ENCODE measurements around the gene KIAA1217.
"Not testable (repeated sequence)": the region's sequence is repeated elsewhere in the genome, so short reads cannot be mapped to it uniquely, and the experiment has no call there.

KIAA1217 gene

DNA sequence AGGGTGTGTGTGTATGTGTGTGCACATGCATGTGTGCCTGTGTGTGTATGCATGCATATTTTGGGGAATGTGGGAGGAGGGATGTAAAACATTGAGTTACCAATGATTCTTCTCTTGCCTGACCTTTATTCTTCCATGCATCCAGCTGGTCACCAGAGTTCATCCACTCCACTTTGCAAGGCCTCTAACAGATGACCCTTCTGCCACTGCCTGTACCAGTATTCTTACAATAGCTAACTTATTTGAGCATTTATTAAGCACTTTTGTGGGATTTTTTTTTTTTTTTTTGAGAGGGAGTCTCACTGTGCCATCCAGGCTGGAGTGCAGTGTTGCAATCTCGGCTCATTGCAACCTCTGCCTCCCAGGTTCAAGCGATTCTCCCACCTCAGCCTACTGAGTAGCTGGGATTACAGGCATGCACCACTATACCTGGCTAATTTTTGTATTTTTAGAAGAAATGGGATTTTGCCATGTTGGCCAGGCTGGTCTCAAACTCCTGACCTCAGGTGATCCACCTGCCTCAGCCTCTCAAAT, 233.8 kb downstream of the KIAA1217 start:
- DNase-seq (ENCODE audit: low spot score): not testable (repeated sequence)

DNA sequence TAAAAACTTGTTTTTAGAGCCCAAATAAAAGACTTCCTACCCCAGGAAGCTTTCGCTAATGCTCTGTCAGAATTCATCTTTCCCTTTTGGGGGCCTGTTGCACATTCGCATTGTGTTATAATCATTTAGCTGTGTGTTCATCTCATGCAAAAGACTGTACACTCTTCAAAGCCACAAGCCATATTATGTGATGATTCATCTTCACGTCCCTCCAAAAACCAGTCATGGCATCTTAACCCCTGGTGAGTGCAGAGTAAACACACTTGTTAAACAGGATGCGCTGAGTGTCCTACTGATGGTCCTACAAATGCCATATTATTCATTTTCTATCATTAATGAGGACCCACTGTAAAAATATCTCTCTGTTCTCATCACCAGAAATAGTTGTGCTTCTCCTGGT, 235.4 kb downstream of the KIAA1217 start:
- peak; percentile 72 for DNase-seq (ENCODE audit: low spot score)

GRCh38 chr10:24445958-24446357, 237.0 kb downstream of the KIAA1217 start:
- DNase-seq (ENCODE audit: low spot score): not testable (repeated sequence)

DNA sequence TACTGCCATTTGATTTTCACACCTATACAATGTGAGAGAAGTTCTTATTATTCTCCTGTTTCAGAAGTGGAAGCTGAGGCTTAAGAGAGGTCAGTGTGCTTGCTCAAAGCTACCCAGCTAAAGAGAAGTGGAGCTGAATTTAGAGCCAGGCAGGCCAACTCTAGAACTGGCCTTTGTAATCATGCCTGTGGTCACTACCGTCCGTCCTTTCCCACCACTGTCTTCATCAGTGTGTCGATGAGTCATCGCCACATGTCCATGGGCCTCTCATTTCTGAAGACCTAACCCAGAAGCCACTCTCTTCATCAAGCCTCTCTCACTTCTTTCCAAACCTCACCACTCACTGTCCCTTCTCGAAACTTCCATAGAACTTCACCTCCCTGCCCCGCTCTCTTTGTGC, 237.8 kb downstream of the KIAA1217 start:
- DNase-seq (ENCODE audit: low spot score): peak; percentile 84

DNA sequence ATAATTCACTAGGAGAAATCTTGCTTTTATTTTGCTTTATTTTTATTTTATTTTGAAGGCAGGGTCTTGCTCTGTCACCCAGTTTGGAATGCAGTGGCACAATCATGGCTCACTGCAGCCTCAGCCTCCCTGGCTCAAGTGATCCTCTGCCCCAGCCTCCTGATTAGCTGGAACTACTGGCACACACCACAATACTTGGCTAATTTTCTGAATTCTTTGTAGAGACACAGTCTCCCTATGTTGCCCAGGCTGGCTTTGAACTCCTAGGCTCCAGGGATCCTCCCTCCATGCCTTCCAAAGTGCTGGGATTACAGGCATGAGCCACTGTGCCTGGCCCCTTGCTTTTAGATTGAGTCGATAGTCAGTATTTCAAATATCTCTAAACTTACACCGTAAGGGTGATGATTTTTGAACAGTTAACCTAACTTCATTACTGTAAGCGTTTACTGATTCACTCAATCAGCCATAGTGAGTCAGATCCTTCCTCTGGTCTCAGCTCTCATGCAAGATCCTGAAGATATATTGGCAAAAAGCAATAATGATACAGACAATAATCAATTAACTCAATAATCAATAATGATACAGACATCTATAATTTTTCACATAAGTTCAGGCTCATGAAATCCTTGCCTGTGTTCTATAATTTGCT, 239.5 kb downstream of the KIAA1217 start:
- DNase-seq (ENCODE audit: low spot score): no peak

DNA sequence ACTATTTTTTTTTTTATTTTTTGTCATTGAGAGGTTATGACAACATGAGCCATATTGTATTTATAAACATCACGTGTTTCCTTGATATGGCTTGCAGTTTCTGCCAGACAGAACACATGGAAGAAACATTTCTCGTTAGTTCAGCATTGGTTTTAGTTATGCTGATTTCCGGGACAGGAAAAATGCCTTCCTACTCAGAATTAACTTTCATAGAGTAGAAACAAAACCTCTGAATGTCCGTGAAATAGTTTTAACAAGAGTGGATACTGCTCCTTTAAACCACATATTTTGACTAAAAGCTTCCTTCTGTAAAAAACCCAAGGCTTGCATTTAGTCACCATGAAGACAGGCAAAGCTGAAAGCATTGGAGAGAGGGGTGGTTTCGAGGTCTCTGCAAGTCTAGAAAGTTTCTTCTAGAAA, 240.4 kb downstream of the KIAA1217 start:
- DNase-seq (ENCODE audit: low spot score): no peak

DNA sequence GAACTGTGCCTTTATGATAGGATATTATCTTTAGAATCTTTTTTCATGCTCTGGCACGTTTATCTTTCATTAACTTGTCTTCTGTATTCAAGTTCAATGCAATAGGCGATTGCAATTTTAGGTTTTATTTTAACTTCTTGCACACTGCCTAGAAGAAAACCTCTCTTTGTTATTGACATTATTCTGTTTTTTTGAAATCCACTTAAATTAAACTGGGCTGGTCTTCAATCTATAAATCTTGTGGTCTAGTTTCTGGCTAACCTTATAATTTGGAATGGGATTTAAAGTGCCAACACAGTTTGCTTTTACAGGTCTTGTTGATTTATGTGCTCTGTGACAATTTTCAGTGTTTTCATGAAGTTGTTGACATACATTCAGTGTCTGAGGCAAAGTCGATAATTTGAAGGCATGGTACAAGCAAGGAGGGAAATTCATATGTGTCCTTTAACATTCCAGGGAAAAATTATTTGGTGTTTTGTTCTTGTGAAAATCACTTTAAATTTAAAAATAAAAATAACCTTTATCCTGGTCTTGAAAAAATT, 240.9 kb downstream of the KIAA1217 start:
- DNase-seq (ENCODE audit: low spot score): no peak

DNA sequence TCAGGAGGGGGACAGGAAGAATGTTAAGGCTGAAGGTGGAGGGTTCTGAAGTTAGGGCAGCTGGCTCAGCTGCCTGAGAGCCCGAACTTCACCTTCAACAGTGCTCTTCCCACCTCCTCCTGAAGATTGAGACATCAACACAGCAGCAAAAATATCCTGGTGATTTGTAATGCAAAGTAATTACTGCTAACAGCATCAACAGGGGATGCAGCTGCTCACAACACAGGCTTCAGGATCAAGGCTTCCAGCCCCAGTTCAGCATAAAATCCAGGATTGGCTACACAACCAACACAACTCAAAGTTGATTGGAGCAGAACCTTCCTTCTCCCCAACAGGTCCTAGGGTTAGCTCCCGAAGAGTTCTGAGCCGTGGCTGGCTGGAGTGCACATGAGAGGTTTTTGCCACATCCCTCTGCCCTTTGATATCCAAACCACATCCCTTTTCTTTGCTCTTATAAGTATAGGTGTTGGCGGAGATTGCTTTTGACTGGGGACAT, 242.4 kb downstream of the KIAA1217 start:
- no peak for DNase-seq (ENCODE audit: low spot score)

GRCh38 chr10:24452030-24452429, 243.1 kb downstream of the KIAA1217 start:
- DNase-seq (ENCODE audit: low spot score): no peak

DNA sequence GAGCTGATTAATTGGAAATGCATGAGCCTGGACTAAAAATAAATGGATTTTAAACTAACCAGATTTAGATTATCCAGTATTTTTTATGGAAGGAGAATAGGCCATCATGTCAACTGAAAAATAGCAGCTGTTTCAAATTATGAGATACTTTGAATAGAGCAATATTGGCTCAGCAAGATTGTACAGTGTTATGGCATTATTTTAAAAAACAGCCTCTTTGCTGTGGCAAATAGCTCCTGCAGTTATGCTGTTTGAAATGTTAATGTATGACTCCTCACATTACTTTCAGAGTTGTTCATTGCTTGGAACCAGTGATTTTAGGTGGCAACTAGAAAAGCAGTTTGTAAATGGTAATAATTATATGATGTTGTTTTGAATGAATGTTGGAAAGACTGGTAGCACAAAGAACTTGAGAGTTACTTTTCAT, 244.5 kb downstream of the KIAA1217 start:
- DNase-seq (ENCODE audit: low spot score): peak; percentile 53

GRCh38 chr10:24453973-24454372, 245.0 kb downstream of the KIAA1217 start:
- no peak for DNase-seq (ENCODE audit: low spot score)

GRCh38 chr10:24455447-24455846, 246.5 kb downstream of the KIAA1217 start:
- no peak for DNase-seq (ENCODE audit: low spot score)

GRCh38 chr10:24456322-24456721, 247.4 kb downstream of the KIAA1217 start:
- DNase-seq (ENCODE audit: low spot score): peak; percentile 86

DNA sequence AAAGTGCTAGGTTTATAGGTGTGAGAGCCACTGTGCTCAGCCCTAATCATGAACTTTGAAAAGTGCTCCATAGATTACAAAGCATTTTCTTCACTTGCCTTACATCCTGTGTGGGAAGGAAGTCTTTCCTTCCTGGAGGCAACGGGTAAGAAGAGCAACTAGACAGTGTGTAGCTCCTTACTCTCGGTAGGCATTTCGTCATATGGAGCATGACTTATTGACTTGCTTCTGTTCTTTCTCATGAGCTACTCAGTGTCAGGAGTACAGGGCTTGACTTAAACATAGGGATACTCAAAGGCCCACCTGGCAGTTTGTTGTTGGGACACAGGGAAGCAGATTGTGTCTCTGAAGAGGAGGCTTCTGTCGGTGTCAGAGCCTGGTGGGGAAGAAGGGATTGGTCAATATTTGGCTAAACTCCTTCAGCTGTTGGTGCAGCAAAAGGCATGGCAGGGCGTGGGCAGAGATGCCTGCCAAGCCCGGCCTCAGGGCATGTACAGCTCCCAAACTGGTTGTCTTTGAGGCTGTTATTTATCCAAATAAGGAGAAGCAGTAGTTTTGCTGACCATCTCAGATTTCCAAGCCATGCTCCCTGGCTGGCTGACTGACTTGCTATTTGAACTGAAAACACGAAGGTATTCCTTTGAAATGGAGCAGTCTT, 248.9 kb downstream of the KIAA1217 start:
- DNase-seq (ENCODE audit: low spot score): peak; percentile 24

DNA sequence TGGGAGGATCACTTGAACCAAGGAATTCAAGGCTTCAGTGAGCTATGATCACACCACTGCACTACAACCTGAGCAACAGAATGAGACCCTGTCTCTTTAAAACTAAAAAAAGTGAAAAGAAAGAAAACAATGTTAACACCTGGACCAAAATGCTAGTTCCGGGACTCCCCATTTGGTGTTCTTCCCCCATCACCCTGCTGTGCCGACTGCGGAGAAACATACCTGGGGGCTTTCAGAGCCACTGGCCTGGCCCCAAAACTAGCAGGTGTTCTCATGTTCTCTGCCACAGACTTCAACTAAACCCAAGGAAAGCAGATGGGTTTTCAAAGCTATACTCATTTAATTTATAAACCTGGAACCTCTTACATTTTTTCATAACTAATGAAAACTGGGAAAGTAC, 250.9 kb downstream of the KIAA1217 start:
- DNase-seq (ENCODE audit: low spot score): no peak

DNA sequence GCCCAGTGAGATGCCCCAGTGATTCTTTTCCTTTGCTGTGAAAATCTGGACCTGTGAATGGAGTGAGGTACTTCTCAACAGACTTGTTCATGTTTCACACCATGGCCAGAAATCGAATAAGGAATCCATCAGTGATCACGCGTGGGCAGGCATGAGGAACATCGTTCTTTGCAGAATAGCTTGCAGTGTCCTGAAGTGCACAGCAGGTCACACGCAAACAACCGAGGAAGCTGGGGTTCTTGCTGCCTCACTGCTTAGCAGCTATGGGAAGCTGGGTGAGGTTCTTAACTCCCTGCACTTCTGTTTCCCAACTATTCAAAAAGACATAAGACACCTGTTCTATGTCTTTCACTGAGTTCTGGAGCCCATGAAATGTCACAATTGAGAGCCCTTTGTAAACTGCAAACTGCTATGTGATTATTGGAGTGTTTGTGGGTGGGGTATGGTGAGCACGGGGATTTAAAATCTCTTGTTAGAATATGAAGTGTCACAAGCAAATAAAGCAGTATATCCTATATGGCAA, 253.4 kb downstream of the KIAA1217 start:
- no peak for DNase-seq (ENCODE audit: low spot score)

GRCh38 chr10:24462889-24463552, 254.1 kb downstream of the KIAA1217 start:
- DNase-seq (ENCODE audit: low spot score): no peak

DNA sequence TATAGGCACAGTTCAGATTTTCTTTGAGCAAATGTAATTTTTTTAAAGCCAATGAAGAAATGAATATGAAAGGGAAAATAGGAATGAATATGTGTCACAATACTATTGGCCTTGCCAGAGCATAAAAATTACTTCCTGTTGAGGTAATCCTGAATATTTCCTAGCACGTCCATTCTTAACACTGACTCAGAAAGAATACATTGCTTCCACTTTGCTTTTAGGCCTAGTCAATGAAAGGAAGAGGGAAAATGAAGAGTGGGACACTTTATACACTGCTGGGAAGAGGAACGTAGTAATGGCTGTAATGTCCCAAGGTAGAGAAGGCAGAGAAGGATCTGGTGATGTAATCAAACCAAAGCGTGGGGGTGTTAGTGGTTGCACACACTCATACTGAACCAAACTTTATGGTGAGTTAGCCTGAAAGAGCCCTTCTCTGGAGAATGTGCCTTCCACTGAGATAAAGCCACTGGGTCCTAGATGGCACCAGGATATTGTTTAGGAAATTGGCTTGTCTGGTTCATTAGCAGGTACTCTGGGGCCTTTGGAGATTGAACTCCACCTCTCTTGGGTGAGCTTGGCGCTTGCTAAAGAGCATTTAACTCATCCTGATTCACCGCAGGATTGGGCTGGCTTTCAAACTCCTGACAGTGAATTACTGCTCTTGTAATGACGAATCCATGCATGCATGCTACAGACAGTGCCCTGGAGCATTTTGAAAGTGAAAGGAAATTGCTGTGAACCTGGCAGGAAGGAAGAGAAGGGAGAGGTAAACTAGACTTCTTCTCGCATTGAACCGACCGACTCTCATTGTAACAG, 254.9 kb downstream of the KIAA1217 start:
- peak; percentile 69 for DNase-seq (ENCODE audit: low spot score)

DNA sequence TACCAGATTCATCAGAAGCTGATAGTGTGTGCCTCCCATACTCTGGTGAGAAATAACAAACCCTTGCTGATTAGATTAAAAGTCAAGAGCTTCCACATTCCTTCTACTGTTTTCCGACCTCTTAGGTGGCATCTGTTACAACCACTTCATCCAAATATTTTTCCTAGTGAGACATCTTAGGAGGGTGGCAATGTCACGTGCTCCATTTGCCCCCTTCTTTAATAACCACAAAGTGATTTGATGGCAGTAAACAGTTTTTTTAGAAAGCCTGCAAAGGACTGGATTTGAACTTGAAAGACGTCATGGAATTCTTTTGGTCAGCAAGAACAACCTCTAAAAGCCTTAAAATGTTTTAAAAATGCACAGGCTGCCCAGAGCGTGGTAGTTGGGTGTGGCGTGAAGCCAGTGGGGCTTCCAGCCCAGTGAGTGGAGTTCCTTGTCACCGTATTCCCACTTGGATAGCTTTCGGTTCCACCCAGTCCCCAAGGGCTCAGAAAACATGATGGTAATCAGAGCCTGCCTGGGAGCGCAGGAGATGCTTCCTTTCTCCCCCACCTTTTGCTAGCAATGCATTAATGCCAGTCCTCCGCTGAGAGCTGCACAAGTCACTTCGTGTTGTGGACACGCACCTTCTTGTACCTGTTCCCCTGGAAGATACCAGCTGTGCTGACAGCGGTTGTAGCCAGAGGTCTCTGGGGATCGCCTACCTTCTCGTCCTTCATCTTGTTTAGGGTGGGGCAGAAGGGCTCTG, 256.4 kb downstream of the KIAA1217 start:
- peak; percentile 84 for DNase-seq (ENCODE audit: low spot score)
